Fibroblast of lung (primary cell): ENCODE results near the gene TRIM32. TPM values are rescaled to one million over a fixed set of nuclear protein-coding genes. Genes with fewer than 3 reads are reported as not detected.

ENCODE experiments used
- DNase-seq, 2 donors: peaks; one replicate each; pipeline versions ENCODE4 v3.0.0 to v3.0.0-alpha.2; 2010; ENCODE audit warnings: low read depth in 2 of 2
- H2AFZ ChIP-seq: 2 replicates; pipeline ENCODE4 v1.5.1; 2012; ENCODE audit warnings: low read length, control low read depth, inconsistent platforms
- H3K27ac ChIP-seq: 2 replicates; pipeline ENCODE4 v1.5.1; 2011; ENCODE audit warnings: low read length, control low read depth; ENCODE audit not compliant: insufficient read depth
- H3K27me3 ChIP-seq: 2 replicates; pipeline ENCODE4 v1.5.1; 2011; ENCODE audit warnings: mild to moderate bottlenecking, low read length; ENCODE audit not compliant: control insufficient read depth, insufficient read depth
- H3K36me3 ChIP-seq: 2 replicates; pipeline ENCODE4 v1.5.1; 2011; ENCODE audit warnings: low read length; ENCODE audit not compliant: control insufficient read depth, insufficient read depth
- H3K4me1 ChIP-seq: 2 replicates; pipeline ENCODE4 v1.5.1; 2011; ENCODE audit warnings: low read length; ENCODE audit not compliant: control insufficient read depth, insufficient read depth; ENCODE audit errors: extremely low read depth
- H3K4me2 ChIP-seq: 2 replicates; pipeline ENCODE4 v1.5.1; 2011; ENCODE audit warnings: low read length, control low read depth; ENCODE audit not compliant: insufficient read depth; ENCODE audit errors: extremely low read depth
- H3K4me3 ChIP-seq, 4 experiments: fragments of 200-600 bp in 1 of 4; sonication (generic) in 1 of 4; replicated peaks in 1 of 4; 2 replicates each; pipeline ENCODE4 v1.5.1; 2011 to 2016; ENCODE audit warnings: low read length in 4 of 4, low read depth in 3 of 4, mild to moderate bottlenecking in 3 of 4, control low read depth in 2 of 4, inconsistent platforms in 1 of 4, mixed read lengths in 1 of 4; ENCODE audit not compliant: insufficient read depth in 1 of 4; ENCODE audit errors: control extremely low read depth in 1 of 4
- H3K79me2 ChIP-seq: 2 replicates; pipeline ENCODE4 v1.5.1; 2012; ENCODE audit warnings: mild to moderate bottlenecking, low read length, inconsistent platforms; ENCODE audit not compliant: control insufficient read depth, insufficient read depth
- H3K9ac ChIP-seq: 2 replicates; pipeline ENCODE4 v1.5.1; 2011; ENCODE audit warnings: mild to moderate bottlenecking, low read length, control low read depth; ENCODE audit not compliant: insufficient read depth
- H3K9me3 ChIP-seq: 2 replicates; pipeline ENCODE4 v1.5.1; 2012; ENCODE audit warnings: low read depth, low read length; ENCODE audit not compliant: control insufficient read depth, insufficient read depth
- H4K20me1 ChIP-seq: 2 replicates; pipeline ENCODE4 v1.5.1; 2011; ENCODE audit warnings: low read length; ENCODE audit not compliant: control insufficient read depth, insufficient read depth; ENCODE audit errors: extremely low read depth
- EZH2 ChIP-seq: IDR thresholded peaks from 2 replicates; pipeline ENCODE4 v1.5.1; 2012; ENCODE audit warnings: low read length, control low read depth, mild to moderate bottlenecking; ENCODE audit errors: missing control alignments
- polyA plus RNA-seq, 2 donors: library from polyadenylated mRNA; depleted of rRNA in 1 of 2; stranded (reverse) in 1 of 2; unstranded in 1 of 2; fragments of >200 nt; gene quantifications; 2 replicates each; pipeline ENCODE4 v1.2.1, GENCODE V29; 2011 to 2012; ENCODE audit warnings: missing spikeins in 1 of 2
- total RNA-seq: library from RNA; depleted of rRNA; stranded (reverse); fragments of >200 nt; gene quantifications from 2 replicates; pipeline ENCODE4 v1.2.1, GENCODE V29; 2014
- TF ChIP-seq, protein P1 (sequence below), 2 donors: IDR thresholded peaks in 1 of 2; conservative IDR thresholded peaks in 1 of 2; 1 replicate in 1 of 2; 2 replicates in 1 of 2; pipeline ENCODE4 v1.5.1; 2011 to 2012; ENCODE audit warnings: low read length in 2 of 2, control low read depth in 1 of 2, inconsistent platforms in 1 of 2, low read depth in 1 of 2, mild to moderate bottlenecking in 1 of 2

TRIM32 gene
- total and polyA plus RNA-seq, 2 donors (not counting 1 experiment from before 2014, with no cell fraction given) = 18.9 to 23.8 TPM

DNA sequence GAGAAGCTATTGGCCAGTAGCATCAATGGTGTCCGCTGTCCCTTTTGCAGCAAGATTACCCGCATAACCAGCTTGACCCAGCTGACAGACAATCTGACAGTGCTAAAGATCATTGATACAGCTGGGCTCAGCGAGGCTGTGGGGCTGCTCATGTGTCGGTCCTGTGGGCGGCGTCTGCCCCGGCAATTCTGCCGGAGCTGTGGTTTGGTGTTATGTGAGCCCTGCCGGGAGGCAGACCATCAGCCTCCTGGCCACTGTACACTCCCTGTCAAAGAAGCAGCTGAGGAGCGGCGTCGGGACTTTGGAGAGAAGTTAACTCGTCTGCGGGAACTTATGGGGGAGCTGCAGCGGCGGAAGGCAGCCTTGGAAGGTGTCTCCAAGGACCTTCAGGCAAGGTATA, 10.8 kb downstream of the TRIM32 start:
- no peak for TF ChIP-seq EZH2
- TF ChIP-seq, protein P1, sequence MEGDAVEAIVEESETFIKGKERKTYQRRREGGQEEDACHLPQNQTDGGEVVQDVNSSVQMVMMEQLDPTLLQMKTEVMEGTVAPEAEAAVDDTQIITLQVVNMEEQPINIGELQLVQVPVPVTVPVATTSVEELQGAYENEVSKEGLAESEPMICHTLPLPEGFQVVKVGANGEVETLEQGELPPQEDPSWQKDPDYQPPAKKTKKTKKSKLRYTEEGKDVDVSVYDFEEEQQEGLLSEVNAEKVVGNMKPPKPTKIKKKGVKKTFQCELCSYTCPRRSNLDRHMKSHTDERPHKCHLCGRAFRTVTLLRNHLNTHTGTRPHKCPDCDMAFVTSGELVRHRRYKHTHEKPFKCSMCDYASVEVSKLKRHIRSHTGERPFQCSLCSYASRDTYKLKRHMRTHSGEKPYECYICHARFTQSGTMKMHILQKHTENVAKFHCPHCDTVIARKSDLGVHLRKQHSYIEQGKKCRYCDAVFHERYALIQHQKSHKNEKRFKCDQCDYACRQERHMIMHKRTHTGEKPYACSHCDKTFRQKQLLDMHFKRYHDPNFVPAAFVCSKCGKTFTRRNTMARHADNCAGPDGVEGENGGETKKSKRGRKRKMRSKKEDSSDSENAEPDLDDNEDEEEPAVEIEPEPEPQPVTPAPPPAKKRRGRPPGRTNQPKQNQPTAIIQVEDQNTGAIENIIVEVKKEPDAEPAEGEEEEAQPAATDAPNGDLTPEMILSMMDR (conservative IDR thresholded peaks at IDR 0.05 in 1 of 2, IDR thresholded peaks at IDR 0.05 in 1 of 2; ENCODE audit: low read depth in 1 of 2, low read length in 2 of 2) = no peak
- Histone ChIP-seq H3K4me1 (peaks cover 11% of the 10 kb centered on the region), H4K20me1 (peaks cover 4% of the 10 kb centered on the region), H3K27ac (no peak overlapping the region), H3K9ac (no peak overlapping the region), H3K4me2 (no peak overlapping the region), H2AFZ (no peak overlapping the region), H3K27me3 (no peaks in the 10 kb centered on the region), H3K36me3 (peaks cover 20% of the 10 kb centered on the region), H3K4me3 (no peak overlapping the region), H3K9me3 (no peaks in the 10 kb centered on the region), H3K79me2 (peaks cover 34% of the 10 kb centered on the region)
- DNase-seq = no peak

DNA sequence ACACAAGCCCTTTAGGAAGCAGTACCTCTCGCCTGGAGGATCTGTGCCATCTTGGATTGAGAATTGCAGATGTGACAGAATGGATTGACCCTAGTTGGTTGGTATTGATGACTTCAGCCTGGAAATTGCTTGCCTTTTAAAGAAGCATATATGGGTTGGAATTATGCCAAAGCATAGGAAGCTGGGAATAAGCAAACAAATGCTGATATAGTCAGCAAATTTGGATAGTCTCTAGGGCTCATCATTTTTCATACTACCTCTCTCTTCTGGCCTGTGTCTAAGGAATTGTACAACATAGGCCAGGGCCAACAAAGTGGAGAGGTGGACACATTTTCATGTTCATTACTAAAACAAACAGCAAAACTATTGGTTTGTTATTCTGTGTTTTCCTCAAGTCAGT, 13.2 kb downstream of the TRIM32 start:
- Histone ChIP-seq H3K4me3 (no peak overlapping the region), H3K4me1 (peaks cover 3% of the 10 kb centered on the region), H2AFZ (no peak overlapping the region), H4K20me1 (peaks cover 2% of the 10 kb centered on the region), H3K9ac (no peak overlapping the region), H3K79me2 (peaks cover 19% of the 10 kb centered on the region), H3K36me3 (peaks cover 20% of the 10 kb centered on the region), H3K4me2 (no peak overlapping the region), H3K27me3 (no peaks in the 10 kb centered on the region), H3K9me3 (no peaks in the 10 kb centered on the region), H3K27ac (no peak overlapping the region)
- TF ChIP-seq, protein P1 (conservative IDR thresholded peaks at IDR 0.05 in 1 of 2, IDR thresholded peaks at IDR 0.05 in 1 of 2; ENCODE audit: low read depth in 1 of 2, low read length in 2 of 2) = no peak
- no peak for TF ChIP-seq EZH2
- DNase-seq = no peak

DNA sequence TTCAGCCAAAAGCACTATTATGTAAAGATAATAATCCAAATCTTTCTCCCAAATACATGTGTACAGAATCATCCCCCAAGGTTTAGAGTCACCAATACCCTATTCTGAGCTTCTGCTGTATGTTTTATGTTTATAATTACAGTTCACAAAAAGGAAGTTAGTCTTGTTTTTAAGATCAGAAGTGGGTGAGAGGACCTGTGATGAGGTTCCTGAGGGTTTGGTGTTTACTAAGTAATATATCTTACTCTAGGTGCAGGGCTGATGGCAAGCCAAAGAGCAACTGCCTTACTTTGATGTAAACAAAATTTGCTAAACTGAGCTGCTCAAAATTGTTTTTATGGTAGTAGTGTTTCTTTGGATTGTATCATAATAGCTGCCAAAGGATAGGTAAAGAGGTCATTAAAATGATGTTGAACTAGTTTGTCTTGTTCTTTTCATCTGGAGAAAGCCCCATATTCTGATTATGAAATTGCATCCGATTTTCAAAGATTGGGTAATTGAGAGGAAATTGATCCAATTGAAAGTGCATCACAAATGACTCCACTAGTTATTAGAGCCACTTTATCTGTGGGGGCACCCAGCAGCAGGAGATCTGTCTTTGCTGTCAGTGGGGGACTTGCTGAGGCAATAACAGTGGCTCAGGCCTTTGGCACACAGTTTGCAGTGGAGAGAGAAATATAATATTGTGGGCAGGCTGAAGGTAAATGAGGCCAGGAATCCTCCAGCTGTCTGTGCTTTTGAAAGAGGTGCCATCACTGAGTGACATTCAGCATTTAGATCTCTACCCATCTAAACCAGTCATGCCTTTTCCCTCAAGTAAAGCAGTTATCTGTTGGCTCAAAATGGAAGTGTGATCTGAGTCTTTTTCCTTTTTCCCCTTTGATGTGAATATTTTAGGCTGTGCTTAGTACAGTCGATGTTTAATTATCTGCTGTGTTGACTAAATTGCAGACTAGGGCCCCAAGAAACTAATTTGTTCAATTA, 14.1 kb downstream of the TRIM32 start:
- TF ChIP-seq, protein P1 (conservative IDR thresholded peaks at IDR 0.05 in 1 of 2, IDR thresholded peaks at IDR 0.05 in 1 of 2; ENCODE audit: low read depth in 1 of 2, low read length in 2 of 2) = no peak
- no peak for TF ChIP-seq EZH2
- H3K4me2 ChIP-seq = no peak overlapping the region

More for the DNA sequence above, 14.1 kb downstream of the TRIM32 start:
- Histone ChIP-seq H3K4me1 (peaks cover 3% of the 10 kb centered on the region), H3K4me3 (no peak overlapping the region), H3K36me3 (peaks cover 20% of the 10 kb centered on the region), H3K27ac (no peak overlapping the region), H3K9ac (no peak overlapping the region), H3K9me3 (no peaks in the 10 kb centered on the region), H2AFZ (no peak overlapping the region), H3K79me2 (peaks cover 12% of the 10 kb centered on the region), H3K27me3 (no peaks in the 10 kb centered on the region), H4K20me1 (peaks cover 2% of the 10 kb centered on the region)
- no peak for DNase-seq
